NCI-H2171 (cell line): Measurements from ENCODE around the gene EOLA2.
"Not testable (repeated sequence)": the region's sequence is repeated elsewhere in the genome, so short reads cannot be mapped to it uniquely, and the experiment has no call there.

Experiments used
- DNase-seq: peaks from one replicate; lab custom pipeline; 2025; lab: John Stamatoyannopoulos, UW

EOLA2 gene

DNA sequence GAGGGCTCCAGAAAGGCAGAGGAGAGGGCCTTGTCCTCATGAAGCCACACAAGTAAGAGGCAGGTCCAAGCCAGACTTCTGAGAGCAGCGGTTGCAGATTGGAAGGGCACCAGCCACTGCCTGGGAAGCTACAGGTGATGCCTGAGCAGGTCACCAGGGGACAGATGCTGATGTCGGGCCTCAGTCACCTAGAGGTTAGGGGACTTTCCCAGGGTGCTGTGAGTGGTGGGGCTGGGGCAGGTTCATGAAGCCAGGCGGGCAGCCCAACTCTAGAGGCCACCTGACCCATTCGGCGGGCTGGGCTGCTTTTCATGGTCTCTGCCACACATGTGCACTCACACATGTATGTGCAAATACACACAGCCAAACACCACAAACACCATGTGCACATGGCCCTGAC lies 5.3 kb downstream of the EOLA2 start:
- DNase-seq, result not testable (repeated sequence)

DNA sequence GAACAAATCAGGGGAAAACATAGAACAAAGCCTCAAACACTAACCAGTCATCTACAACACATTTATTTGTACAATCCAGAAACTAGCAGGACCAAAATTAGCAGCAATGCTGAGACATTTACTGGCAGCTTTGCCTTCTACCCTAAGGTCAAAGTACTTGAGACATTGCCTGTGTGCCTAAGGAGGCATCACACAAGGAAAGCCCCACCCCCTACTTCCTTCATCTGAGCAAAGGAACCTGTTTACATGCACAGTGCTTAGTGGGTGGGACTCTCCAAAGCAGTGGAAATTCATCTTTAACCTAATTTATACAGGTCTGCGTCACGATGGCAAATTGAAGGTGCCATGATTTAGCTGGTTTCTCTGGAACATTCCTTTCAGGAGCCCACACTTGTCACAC lies 6.1 kb downstream of the EOLA2 start:
- not testable (repeated sequence) for DNase-seq

DNA sequence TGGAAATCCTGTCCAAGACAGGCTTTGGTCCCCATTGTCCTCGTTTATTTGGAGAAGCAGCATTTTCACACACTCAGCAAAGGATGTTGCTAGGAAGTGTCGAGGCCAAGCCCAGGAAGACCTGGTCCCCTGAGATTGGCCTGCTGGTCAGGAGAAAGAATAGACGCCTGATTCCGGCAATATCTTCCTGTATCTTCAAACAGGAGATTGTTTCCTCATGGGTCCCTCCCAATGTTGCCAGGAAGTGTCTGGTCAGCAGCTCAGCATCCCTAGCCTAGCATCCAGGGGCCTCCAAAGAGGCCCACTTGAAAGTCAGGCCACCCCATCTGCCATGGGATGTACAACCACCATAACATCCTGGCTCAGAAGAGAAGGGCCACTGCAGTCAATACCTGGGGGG lies 6.9 kb downstream of the EOLA2 start:
- DNase-seq, result not testable (repeated sequence)

DNA sequence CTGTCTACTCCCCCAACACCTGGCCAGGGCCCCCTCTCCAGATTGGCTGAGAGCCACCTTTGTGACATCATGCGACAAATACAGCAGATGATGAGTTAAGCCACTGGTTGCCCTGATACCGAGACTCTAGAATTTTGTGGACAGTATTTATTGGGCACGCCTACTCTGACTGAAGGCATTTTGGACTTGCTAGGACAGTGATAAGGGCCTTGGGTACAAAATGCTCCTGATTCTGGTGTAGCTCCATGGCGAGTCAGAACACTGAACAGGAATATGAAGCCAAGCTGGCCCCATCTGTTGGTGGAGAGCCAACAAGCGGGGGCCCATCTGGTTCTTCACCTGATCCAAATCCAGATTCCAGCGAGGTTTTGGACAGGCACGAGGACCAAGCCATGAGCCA lies 8.9 kb downstream of the EOLA2 start, which contains the start of gene HSFX4:
HSFX4 (plus strand) TSS at position 174 of the 400 bp plus-strand sequence; CDS start at position 246, 72 bp downstream.
- not testable (repeated sequence) for DNase-seq

DNA sequence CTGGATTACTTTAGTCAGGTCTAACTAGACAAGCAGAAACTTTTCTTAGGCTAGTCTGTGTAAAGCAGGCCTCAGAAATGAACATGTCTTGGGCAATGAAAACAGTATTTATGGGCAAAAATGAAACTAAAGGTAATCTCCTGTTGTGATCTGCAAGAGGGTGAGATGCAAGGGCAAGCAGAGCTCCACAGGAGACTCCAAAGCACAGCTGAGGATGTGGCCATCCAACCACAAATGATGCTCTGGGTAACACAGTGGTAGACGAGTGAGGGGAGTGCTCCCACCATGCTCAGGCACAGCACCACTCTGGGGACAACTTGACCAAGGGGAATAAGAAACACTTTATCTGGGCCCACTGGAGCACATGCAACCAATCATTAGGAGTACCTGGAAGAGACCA lies 9.7 kb downstream of the EOLA2 start:
- DNase-seq, result not testable (repeated sequence)

DNA sequence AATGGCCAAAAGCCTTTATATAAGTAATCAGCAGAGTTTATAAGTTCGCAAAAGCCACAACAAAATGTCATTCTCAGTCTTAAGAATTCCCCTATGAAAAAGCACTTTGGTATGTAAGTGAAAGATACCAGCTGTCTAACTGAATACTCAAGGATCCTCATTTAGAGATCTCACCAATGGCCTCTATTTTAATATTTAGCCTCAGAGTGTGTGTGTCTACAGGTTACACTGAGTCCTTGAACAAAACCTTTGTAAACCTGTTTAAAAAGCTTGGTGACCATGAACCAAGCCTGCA lies 10.4 kb downstream of the EOLA2 start:
- not testable (repeated sequence) for DNase-seq

DNA sequence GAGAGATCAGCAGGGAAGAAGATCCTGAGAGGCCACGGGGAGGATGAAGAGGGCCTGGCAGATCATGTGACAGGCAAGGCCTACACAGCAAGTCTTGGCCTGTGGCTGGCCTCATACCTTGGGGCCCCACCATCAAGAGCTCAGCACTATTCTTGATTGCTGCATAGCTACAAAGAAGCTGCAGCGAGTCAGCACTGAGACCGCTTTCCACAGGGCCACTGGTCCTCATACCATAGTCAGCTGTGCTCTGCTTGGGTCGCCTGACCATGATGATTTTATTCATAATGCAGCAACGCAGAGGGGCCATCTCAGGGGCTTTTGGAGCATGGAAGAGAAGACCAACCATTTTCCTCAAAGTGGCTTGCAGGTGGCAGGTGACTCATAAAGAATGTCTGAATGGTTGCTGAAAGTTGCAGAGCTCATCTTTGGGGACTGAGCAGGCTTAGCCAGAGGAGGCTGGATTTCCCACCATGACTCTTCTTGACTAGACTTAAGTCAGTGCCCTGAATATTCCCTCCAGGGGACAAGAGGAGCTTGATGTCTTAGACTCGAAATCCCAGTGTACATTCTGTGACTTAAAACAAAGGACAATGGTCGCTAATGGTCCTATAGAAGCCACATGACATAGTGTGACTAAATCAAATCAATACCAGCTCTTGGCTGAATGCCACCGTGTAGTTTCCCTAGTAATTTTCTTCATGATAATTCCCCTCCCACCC lies 10.9 kb downstream of the EOLA2 start:
- not testable (repeated sequence) for DNase-seq

DNA sequence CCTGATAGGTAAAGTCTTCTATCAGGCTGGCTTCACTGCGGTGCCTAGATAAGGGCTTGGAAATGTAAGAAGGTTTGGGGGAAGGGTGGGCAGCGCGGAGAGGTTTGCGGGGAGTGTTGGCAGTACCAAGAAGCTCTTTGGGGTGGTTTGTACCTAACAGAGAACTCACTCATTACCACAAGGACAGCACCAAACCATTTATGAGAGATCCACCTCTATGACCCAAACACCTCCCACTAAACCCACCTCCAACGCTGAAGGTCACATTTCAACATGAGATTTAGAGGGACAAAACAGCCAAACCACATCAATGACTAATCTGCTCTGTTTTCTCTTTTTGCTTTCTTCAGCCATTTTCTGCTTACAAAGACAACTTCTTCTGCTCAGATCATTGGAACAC lies 13.9 kb downstream of the EOLA2 start:
- DNase-seq, result not testable (repeated sequence)

DNA sequence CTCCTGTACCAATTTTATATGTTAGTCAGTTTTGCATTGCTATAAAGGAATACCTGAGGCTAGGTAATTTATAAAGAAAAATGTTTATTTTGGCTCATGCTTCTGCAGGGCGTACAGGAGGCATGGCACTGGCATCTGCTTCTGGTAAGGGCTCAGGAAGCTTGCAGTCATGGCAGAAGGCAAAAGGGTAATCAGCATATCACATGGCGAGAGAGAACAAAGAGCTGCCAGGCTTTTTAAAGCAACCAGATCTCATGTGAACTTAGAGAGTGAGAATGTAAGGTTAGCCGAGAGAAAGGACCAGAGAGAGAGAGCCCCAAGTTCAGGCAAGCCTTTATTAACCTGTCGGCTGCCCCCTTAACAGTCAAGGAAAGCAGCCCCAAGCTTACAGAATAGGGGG lies 14.5 kb downstream of the EOLA2 start:
- not testable (repeated sequence) for DNase-seq

DNA sequence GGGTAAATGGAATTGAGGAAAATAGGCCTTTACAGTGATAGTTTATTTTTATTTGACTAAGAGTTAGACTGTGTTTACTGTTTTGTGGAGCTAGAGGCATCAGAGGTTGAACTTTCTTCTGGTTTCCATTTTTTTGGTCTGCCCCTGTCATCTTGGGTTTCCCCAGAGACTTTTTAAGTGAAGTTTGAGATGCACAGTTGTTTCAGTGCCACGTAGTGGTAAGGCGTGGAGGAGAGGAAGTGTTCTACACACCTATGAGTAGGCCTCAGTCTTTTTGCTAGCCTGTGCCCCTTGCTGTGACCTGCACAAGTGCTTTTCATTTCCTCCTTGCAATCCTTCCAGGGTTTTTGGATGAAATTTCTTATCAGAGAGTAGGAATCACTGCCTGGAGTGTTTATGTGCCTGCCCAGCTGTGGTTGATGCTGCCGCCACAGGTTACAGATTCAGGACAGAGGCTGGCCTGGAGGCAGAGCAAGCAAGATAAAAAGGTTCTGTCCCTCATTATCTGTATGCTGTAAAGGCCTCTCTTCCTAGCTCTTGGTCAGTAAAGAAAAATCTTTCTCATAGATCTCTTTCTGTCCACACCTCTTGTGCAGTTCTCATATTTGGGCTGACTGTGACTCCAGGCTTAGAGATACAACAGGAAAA lies 21.4 kb downstream of the EOLA2 start:
- no peak for DNase-seq

DNA sequence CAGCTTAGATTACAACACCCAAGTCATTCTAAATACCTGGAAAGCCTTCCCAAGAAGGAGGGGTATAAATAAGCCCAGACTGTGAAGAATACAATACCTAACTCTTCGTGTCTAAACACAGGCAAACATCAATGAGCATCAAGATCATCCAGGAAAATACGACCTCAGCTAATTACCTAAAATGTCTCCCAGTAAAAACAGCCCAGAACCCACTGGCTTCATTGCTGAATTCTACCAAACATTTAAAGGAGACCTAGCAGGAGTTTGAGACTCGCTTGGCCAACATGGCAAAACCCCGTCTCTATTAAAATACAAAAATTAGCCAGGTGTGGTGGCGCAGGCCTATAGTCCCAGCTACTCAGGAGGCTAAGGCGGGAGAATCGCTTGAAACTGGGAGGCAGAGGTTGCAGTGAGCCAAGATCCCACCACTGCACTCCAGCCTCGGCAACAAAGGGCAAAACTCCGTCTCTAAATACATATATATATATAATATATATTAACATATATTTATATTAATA lies 28.1 kb downstream of the EOLA2 start:
- DNase-seq, result no peak

DNA sequence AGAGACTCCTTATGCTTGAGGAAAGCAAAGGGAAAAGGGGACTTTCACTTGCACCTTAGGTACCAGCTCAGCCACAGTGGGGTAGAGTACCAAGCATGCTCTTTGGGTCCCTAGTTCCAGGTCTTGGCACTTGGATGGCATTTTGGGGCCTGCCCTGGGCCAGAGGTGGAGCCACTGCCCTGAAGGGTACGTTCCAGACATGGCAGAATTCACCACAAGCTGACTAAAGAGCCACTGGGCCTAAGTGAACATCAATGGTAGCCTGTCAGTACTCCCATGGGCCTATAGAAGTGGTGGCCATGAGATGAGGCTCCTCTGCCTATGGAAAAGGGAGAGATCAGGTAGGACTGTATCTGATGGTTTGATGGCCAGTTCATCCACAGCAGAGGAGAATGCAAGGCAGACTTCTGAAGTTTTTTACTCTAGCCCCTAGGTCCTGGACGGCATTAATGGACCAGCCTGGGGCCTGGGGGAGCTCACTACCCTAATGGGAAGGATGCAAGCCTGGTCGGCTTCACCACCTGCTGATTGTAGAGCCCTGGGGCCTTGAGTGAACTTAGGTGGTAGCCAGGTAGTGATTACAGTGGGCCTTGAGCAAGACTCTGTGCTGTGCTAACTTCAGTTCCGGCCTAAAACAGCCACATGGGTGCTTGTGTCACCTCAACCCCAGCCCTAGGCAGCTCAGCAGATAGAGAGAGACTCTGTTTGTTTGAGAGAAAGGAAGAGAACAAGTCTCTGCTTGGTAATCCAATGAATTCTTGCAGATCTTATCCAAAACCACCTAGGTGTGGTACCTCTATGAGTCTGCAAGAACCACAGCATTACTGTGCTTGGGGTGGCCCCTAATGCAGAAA lies 28.7 kb downstream of the EOLA2 start:
- no peak for DNase-seq

DNA sequence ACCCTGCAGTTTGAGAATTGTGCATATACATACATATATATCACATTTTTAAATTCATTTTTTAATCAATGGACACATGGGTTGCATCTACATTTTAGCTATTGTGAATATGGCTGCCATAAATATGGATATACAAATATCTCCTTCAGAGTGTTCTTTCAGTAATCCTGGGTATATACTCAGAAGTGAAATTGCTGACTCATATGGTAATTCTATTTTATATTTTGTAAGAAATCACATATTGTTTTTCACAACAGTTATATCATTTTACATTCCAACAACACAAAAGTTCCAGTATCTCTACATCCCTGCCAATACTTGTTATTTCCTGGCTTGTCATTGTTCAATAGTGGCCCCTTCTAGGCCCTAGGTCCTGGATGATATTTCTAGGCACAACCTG lies 29.6 kb downstream of the EOLA2 start:
- DNase-seq, result no peak

DNA sequence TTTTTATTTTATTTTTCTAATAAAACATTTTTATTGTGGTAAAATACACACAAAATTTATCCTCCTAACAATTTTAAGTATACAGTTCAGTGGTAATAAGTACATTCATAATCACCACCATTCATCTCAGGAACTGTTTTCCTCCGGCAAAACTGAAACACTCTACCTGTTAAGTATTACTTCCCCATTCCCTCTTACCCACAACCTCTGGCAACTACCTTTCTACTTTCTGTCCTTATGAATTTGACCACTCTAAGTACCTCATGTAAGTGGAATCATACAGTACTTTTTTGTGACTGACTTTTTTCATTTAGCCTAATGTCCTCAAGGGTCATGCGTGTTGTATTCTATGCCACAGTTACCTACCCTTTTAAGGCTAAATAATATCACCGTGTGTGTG lies 30.0 kb downstream of the EOLA2 start:
- no peak for DNase-seq

DNA sequence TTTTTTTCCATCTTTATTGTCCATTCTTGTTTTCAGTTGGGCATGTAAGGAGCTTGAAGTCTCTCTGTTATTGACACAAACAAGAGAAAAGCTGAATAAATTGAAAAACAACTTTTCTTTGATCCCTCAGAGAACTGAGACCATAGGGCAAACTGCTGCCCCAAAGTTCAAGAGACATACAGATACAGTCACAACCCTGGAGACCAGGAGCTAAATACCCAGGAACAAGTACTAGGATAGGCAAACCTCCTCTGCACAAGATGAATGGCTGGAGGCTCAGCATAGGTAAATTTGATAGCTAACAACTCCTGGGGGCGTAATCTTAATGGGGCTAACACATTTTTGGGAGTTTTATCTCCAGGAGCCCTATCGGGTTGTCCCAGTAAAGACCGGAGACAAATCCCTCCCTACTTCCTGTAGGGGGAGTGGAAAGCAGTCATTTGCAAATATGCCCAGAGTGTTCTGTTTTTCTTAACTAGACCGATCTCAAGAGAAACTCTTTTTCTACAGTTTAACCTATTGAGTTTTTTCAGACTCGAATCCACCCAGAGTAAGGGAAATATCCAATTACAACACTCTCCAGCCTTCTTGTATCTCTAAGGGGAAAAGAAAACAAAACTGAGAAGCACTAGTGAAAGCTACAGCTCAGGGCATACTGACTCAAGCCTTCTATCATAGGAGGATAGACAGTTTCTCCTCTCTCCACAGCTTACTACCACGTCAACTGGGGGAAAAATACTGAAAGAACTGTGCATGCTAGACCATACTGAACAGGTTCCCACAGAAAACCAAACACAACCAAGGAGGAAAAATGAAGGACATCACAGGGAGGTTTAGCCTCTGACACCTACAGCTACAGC lies 34.2 kb downstream of the EOLA2 start:
- no peak for DNase-seq

DNA sequence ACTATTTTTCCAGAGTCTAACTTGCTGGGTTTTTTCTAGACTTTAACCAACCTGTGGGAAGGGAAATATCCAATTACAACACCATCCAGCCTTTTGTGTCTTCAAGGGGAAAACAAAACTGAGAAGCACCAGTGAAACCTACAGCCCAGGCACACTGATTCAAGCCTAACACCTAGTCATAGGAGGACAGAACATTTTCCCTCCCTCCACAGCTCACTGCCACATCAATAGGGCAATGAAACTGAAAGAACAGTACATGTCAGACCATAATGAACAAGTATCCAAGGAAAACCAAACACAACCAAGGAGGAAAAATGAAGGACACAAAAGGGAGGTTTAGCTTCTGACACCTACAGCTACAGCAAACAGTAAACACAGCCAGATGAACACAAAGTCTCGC lies 39.7 kb downstream of the EOLA2 start:
- DNase-seq, result no peak

DNA sequence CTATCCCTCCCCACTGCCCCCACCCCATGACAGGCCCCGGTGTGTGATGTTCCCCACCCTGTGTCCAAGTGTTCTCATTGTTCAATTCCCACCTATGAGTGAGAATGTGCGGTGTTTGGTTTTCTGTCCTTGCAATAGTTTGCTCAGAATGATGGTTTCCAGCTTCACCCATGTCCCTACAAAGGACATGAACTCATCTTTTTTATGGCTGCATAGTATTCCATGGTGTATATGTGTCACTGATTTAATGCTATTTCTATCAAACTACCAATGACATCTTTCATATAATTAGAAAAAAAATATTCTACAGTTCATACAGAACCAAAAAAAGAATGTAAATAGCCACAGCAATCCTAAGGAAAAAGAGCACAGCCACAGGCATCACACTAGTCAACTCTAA lies 47.5 kb downstream of the EOLA2 start:
- not testable (repeated sequence) for DNase-seq
